Stimulated activated CD8-positive, alpha-beta memory T cell treated with anti-CD3 and anti-CD28 coated beads, Interleukin-4, amount 100 ng/mL, for 1 hour (primary cell): ENCODE results near the gene SPDYE18.
"Not testable (repeated sequence)": the region's sequence is repeated elsewhere in the genome, so short reads cannot be mapped to it uniquely, and the experiment has no call there.

Source experiments
- DNase-seq, 2 donors: peaks; one replicate each; pipeline ENCODE4 v3.0.0-alpha.2; 2020; ENCODE audit warnings: low read depth in 2 of 2, low spot score in 1 of 2

The SPDYE18 gene, protein sequence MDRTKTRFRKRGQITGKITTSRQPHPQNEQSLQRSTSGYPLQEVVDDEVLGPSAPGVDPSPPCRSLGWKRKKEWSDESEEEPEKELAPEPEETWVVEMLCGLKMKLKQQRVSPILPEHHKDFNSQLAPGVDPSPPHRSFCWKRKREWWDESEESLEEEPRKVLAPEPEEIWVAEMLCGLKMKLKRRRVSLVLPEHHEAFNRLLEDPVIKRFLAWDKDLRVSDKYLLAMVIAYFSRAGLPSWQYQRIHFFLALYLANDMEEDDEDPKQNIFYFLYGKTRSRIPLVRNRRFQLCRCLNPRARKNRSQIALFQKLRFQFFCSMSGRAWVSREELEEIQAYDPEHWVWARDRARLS

DNA sequence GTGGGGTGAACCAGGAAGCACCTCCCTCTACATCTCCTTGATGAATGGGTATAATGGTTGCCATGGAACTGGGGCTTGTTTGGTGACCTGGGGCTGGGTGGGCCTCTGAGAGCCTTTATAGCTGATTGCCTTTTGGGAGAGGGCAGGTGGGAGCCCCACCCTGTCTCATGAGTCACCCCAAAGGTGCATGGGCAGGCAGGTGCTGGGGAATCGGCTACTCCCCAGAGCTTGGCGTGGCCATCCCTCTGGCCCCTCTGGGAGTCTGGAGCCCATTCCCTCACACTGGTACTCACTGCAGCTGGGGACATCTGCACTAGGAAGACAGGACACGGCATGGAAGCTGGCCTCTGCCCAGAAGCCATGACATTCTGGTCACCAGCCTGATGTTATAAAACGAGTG, at the start of gene SPDYE18:
Gene SPDYE18 (minus strand): TSS at position 2 of the 400 bp plus-strand sequence. CDS start 2,046 bp downstream, outside the sequence.
- DNase-seq, result not testable (repeated sequence)

DNA sequence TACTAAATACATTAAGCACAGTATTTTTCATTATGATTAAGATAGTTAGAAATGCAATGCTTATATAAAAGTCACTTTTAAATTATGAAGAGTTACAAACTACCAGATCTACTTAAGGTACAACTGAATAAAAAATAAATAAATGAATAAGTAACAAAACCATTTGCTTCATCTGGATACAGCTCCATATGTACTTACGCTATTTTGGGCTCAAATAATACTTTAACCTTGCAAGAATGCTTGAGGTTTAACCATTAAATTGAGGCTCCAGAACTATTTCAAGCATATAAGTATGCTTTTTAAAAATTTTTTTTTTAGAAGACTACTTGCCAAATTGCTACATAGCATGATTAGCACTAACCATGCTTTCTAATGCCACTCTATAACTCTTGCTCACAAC, 46.0 kb upstream of the SPDYE18 start:
- DNase-seq, result not testable (repeated sequence)

DNA sequence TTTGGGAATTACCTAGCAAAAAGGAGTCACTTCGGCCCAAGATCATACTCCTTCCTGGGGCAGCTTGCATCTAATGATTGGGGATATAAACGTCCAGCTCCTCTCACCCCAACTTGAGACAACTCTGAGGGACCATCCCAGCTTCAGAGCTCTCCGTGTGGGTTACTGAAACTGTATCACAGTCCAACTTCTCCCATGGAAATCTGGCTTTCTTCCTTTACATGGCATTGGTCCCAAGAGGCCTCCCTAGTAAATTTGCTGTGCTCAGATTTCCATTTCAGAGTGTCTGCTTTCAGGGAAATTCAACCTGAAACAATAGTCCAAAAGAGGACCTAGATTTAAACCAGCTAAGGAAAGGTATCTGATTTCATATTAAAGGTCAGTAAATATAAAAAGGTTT, 45.3 kb upstream of the SPDYE18 start:
- DNase-seq, result not testable (repeated sequence)

DNA sequence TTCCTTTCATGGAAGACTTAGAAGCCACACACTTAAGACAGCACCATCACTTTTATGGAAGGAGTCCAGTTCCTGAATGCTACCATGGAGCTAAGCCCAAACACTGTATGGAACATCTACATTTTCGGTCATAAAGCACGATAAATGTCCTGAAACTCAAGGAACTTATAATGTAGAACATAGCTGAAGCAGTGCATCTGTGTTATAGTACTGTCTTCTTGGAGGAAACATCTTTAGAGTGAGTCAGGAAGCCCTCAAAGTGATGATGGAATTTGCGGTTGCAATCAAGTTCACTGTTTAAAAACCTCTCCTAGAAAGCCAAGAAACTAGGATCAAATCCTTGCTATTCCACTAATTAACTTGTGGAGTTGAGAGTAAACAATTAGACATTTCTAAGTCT, 43.5 kb upstream of the SPDYE18 start:
- DNase-seq, result not testable (repeated sequence)

DNA sequence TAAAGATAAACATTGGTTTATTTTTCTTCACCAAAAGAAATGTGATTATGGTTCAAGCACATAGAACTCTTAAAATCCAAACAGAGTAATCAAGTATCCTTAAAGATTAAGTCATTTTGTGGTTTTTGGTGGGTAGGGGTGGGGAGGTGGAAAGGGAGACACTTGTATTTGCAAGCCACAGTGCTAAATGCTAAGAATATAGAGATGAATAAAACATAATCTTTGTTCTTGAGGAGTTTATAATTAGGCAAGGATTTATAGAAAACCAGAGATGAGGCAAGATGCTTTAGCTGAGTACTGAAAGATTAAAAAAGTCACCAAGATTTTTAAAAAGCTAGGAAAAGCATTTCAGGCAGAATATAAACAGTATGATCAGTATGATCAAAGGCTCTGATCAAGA, 40.3 kb upstream of the SPDYE18 start:
- DNase-seq, result not testable (repeated sequence)

DNA sequence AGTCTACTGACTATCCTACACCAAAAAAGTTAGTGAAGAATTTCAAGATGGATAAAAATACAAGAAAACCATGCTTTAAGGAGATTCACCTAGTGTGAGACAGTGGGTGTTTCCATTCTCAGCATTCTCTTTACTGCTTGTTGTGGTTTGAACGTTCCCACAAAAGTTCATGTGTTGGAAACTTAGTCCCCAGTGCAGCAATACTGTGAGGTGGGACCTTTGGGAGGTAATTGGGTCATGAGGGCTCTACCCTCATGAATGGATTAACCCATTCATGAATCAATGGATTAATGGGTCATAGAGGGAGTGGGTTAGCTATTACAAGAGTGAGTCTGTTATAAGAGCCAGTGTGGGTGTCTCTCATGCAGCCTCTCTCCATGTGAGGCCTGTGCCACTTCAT, 38.8 kb upstream of the SPDYE18 start:
- DNase-seq, result not testable (repeated sequence)

DNA sequence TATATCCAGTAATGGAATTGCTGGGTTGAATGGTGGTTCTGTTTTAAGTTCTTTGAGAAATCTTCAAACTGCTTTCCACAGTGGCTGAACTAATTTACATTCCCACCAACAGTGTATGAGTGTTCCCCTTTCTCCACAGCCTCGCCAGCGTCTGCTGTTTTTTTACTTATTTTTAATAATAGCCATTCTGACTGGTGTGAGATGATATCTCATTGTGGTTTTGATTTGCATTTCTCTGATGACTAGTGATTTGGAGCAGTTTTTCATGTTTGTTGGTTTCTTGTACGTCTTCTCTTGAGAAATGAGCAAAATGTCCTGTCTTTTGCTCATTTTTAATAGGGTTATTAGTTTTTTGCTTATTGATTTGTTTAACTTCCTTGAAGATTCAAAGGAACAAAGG, 38.1 kb upstream of the SPDYE18 start:
- not testable (repeated sequence) for DNase-seq

DNA sequence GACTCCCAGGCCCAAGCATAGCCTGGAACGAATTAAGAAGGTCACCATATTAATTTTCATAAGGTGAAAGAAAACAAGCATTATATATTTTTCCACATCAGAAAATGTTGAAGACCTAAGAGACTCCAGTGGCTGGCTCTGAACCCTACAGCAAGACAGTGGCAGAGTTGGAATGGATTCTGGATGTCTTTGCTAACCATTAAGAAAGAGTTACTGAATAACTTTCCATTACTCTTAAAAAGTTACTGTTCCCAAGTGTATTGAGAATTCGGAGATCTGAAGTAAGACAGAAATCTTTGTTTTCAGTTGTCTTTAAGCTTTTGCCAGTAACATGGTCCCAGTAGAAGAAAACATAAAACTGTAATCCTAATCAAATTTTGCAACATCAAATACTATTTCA, 29.9 kb upstream of the SPDYE18 start:
- DNase-seq, result not testable (repeated sequence)

DNA sequence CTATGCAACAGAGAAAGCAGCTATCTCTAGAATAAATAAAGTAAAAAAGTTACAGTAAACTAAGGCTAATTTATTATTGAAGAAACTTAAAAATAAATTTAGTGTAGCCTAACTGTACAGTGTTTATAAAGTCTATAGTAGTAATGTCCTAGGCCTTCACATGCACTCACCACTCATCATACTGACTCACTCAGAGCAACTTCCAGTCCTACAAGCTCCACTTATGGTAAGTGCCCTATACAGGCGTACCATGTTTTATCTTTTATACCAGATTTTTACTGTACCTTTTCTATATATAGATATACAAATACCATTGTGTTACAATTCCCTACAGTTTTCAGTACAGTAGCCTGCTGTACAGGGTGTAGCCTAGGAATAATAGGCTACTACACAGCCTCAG, 19.8 kb upstream of the SPDYE18 start:
- DNase-seq, result not testable (repeated sequence)

DNA sequence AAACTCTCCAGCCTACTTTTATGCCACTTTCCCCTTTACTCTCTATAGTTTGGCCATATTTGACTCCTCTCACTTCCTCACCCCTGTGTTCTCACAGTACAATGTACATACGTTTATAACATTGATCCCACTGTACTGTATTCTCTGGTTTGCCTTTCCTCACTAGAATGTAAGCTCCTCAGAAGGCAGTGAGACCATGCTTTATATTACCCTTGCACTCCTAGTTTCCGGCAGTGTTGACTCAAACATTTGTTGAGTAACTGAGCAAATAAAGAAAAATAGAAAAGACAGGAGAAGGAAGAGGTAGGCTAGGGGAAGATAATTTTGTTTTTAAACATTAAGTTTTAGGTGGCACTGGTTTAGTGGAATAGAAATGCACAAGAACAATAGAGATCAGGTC, 17.9 kb upstream of the SPDYE18 start:
- DNase-seq, result not testable (repeated sequence)

DNA sequence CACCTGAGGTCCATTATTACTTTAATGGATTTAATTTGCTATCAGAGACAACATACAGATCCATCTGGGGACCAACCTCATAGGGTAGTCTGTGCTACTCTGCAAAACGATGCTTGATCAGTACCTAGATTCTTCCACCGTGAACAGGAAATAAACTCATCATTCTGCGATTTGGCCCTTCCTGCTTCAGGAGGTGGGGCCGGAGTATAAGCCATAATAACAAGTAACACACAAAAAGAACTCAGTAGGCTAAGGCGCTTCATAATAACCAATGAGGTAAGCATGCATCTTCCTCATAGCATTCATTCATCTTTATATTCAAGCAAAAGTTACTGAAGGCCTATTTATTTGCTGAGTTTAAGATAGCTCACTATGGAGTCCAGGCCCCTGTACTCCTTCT, 17.3 kb upstream of the SPDYE18 start:
- DNase-seq, result not testable (repeated sequence)

DNA sequence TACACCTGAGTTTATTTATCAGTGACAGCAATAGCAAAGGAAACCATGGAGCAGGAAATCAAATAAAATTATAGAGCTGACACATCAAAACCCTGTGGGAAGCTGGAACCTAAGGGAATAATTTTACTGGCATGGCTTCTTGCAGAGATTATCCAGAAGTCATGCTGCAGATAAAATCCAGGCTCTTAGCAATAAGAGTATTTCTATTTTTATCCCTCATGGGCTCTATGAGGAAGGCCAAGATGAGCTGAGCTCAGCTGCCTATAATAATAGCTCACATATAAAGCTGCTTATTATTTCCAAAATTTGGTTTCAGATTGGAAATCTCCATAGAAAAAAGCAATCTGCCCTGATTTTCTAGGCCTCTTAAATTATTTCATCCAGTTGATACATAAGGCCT, 16.8 kb upstream of the SPDYE18 start:
- DNase-seq, result not testable (repeated sequence)

DNA sequence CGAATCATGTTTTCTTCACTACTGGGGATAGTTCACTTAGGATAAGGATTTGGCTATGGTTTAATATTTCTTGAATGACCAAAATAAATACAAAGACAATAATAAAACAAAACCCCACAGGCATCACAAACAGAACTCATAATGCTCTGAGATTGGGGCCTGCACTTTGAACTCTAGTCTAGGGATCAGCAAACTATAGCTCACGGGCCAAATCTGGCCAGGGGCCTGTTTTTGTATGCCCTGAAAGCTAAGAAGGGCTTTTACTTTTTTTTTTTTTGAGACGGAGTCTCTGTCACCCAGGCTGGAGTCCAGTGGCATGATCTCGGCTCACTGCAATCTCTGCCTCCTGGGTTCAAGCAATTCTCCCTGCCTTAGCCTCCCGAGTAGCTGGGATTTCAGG, 14.7 kb upstream of the SPDYE18 start:
- not testable (repeated sequence) for DNase-seq

DNA sequence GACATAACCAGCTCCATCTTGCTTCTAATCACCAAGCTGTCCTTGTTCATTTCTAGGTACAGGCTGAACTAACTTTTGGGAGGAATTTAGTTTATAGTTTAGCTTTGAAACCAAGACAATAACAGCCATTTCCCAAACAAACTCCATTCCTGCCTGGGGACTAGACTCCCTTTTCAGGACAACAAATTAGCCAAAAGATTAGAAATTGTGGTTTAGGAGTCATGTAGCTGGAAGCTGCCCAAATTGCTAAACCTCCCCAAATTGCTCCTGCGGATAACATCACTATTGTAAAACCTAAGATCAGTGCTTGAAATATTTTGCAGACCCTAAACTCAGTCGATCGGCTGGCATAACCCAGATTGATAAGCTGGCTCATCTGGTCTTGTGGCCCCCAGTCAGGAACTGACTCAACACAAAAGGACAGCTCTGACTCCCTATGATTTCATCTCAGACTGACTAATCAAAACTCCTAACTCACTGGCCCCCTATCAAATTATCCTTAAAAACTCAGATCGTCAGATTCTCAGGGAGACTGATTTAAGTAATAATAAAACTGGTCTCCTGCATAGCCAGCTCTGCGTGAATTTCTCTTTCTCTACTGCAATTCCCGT, 12.5 kb upstream of the SPDYE18 start:
- not testable (repeated sequence) for DNase-seq

DNA sequence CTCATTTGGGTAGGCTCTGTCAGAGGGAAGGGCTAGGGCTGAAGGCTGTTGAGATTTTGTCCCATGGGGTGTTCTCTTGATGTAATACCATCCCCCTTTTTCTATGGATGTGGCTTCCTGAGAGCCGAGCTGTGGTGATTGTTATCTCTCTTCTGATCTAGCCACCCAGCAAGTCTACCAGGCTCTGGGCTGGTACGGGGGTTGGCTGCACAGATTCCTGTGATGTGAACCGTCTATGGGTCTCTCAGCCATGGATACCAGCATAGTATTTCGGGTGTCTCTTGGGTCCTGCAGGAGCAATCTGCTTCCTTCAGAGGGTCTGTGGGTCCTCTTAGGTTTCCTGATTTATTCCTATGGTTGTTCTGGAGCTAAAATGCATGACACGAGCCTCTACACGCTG, 8.8 kb upstream of the SPDYE18 start:
- DNase-seq, result not testable (repeated sequence)

DNA sequence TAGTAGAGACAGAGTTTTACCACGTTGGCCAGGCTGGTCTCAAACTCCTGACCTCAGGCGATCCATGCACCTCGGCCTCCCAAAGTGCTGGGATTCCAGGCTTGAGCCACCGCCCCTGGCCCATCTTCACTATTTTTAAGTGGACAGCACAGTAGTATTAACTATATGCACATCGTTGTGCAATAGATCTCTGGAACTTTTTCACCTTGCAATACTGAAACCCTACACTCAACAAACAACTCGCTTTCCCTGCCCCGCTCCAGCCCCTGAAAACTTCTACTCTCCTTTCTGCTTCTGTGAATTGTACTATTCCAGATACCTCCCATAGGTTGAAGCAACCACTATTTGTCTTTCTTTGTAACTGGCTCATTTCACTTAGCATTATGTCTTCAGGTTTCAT, 3.5 kb upstream of the SPDYE18 start:
- DNase-seq, result not testable (repeated sequence)

DNA sequence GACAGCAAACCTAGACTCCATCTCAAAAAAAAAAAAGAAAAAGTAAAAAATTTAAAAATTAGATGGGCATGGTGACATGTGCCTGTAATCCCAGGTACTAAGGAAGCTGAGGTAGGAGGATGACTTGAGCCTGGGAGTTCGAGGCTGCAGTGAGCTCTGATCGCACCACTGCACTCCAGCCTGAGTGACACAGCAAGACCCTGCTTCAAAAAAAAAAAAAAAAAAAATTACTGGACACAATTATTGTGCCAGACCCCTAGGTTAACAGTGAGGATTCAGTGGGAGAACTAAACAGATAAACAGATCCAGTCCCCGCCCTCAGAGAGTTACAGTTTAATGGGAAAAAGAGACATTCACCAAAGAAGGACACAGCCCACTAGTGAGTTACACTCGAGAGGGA, 1.4 kb upstream of the SPDYE18 start:
- DNase-seq, result not testable (repeated sequence)

DNA sequence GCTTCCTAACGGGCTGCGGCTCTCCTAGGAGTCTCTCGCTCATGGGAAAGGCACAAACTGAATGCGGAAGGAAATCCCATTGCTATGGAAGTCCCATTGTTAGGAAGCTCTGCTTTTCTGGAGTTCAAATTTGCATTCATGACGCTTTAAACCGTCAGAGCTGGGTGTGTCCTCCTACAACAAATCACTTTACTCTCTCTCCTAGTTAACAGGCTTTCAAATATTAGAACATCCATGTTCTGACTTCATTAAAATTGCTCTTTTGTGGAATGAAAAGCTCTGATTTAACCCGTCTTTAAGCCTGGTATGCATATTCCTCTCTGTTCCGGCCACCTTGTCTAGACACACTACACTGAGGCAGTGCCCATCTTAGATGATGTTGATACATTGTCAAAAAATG, 30.1 kb downstream of the SPDYE18 start, which contains the start of gene SPDYE17:
Gene SPDYE17 (minus strand): TSS at position 101 of the 400 bp plus-strand sequence. CDS start 1,791 bp downstream, outside the sequence.
- DNase-seq, result not testable (repeated sequence)

DNA sequence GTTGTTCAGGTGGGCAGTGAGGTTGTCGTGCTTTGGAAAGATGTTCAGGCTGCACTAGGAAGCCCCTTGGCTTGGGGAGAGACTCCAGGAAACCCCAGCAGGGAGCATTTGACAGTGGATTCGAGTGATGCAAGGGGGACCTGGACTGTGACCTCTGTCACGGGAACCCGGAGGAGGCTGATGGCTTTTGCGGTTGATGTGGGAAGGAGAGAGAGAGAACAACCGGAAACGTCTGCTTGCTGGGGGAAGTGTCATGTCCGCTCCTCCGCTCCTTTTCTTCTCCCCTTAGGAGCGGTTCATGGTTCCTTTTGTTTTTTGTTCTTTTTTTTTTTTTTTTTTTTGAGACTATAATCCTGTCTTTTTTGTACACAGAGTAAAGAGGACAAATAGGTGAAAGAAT, 36.0 kb downstream of the SPDYE18 start:
- DNase-seq, result not testable (repeated sequence)

DNA sequence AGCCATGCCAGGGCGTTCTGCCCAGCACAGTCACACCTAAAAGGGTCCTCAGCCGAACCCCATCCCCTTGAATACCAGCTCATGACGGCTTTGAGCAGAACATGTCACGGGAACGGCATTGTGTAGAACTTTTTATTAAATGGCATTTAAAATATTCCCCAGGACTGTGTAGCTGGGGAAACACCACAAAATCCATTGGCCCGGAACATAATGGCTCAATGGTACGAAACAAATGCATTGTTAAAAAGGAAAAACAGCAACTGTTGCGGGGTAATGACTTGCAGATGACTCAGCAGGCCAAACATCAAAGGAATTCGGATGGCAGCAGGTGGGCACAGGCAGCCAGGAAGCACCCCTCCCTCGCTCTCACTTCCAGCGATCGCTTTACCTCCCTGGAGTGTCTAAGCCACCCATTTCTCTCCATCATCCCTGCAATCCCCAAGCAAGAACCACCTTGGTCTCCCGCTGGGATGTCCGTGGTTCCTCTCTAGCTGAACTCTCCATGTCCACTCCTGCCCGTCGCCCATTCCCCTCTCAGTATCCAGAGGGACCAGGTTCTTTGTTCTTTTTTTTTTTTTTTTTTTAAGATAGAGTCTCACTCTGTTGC, 52.2 kb downstream of the SPDYE18 start:
- not testable (repeated sequence) for DNase-seq

DNA sequence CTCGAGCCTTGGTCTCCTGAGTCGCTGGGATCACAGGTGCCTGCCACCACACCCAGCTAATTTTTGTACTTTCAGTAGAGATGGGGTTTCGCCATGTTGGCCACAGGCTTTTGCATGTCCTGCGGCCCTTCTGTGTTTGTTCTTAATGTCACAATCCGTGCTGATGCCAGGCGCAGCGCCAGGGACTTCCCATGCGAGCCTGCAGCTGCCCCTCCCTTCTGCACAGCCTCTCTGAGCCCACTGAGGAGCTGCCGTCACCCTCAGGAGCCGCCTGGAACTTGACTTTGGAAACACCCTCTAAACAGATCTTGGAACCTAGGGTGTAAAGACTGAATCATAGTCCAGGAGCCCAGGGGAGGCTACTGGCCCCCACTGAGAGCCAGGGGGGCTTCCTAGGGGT, 54.4 kb downstream of the SPDYE18 start:
- not testable (repeated sequence) for DNase-seq
